Loucy (cell line): ENCODE data around the gene KRIT1.

Experiments used
- H2AFZ ChIP-seq: fragments of 200-600 bp; sonication (generic); 2 replicates; pipeline ENCODE4 v1.6.0; 2016; ENCODE audit warnings: antibody characterized with exemption, mild to moderate bottlenecking, low read length, moderate library complexity
- H3F3A ChIP-seq: fragments of 200-600 bp; 2 replicates; pipeline ENCODE4 v1.6.0; 2016; ENCODE audit warnings: antibody characterized with exemption, low read depth, mild to moderate bottlenecking
- H3K27me3 ChIP-seq: fragments of 200-600 bp; sonication (generic); 2 replicates; pipeline ENCODE4 v1.6.1; 2014; ENCODE audit warnings: low read length, mild to moderate bottlenecking; ENCODE audit not compliant: insufficient read depth, poor library complexity, severe bottlenecking
- H3K36me3 ChIP-seq: fragments of 200-600 bp; sonication (generic); 2 replicates; pipeline ENCODE4 v1.6.1; 2016; ENCODE audit warnings: low read length; ENCODE audit not compliant: insufficient read depth
- H3K4me1 ChIP-seq: fragments of 200-600 bp; sonication (generic); 2 replicates; pipeline ENCODE4 v1.5.1; 2014; ENCODE audit warnings: low read length, mild to moderate bottlenecking; ENCODE audit not compliant: insufficient read depth, poor library complexity, severe bottlenecking
- H3K4me2 ChIP-seq: fragments of 200-600 bp; sonication (generic); 2 replicates; pipeline ENCODE4 v1.6.0; 2014; ENCODE audit warnings: antibody characterized with exemption, low read length, low read depth, mild to moderate bottlenecking; ENCODE audit not compliant: poor library complexity, severe bottlenecking
- H3K4me3 ChIP-seq: fragments of 200-600 bp; sonication (generic); 2 replicates; pipeline ENCODE4 v1.5.1; 2014; ENCODE audit warnings: low read length, mild to moderate bottlenecking, mixed read lengths; ENCODE audit not compliant: poor library complexity, severe bottlenecking
- H3K79me2 ChIP-seq: fragments of 200-600 bp; sonication (generic); 2 replicates; pipeline ENCODE4 v1.6.1; 2014; ENCODE audit warnings: low read length; ENCODE audit not compliant: insufficient read depth
- H3K9ac ChIP-seq: fragments of 200-600 bp; sonication (generic); 2 replicates; pipeline ENCODE4 v1.6.0; 2014; ENCODE audit warnings: mild to moderate bottlenecking, low read depth, low read length, moderate library complexity; ENCODE audit not compliant: poor library complexity, severe bottlenecking
- H3K9me2 ChIP-seq: fragments of 200-600 bp; sonication (generic); replicated peaks from 2 replicates; pipeline ENCODE4 v1.6.1; 2016; ENCODE audit warnings: low read depth, low read length, mixed read lengths
- H3K9me3 ChIP-seq: fragments of 200-600 bp; sonication (generic); 2 replicates; pipeline ENCODE4 v1.6.1; 2014; ENCODE audit warnings: mild to moderate bottlenecking, antibody characterized with exemption, low read length, low read depth; ENCODE audit not compliant: insufficient read depth
- H4K20me1 ChIP-seq: fragments of 200-600 bp; sonication (generic); 2 replicates; pipeline ENCODE4 v1.6.0; 2014; ENCODE audit warnings: antibody characterized with exemption, low read length, mild to moderate bottlenecking; ENCODE audit not compliant: insufficient read depth, poor library complexity, severe bottlenecking
- EZH2phosphoT487 ChIP-seq: fragments of 200-600 bp; IDR thresholded peaks from 2 replicates; pipeline ENCODE4 v1.6.1; 2018; ENCODE audit warnings: antibody characterized with exemption, mild to moderate bottlenecking, moderate library complexity, borderline replicate concordance
- TF ChIP-seq, protein P1 (sequence below): fragments of 200-600 bp; sonication (generic); conservative IDR thresholded peaks from 2 replicates; pipeline ENCODE4 v1.5.1; 2014; ENCODE audit warnings: mild to moderate bottlenecking, antibody characterized with exemption, low read length

KRIT1 gene

DNA sequence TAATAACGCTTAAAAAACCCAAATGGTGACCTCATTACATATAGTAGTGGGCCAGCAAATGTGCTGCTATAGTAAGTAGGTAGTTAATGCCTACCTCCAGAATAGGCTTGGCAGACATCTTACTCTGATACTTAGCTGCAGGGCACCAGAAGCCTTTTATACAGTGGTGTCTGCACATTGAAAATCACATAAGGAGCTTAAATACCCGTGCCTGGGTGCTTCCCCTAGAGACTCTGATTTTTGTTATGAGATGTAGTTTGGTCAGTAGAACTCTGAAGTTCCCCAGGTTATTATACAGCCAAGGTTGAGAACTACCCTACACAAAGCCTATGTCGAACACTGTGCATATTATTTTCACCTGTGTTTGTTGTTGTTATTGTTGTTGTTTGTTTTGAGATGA is 47.3 kb upstream of the KRIT1 start:
- Histone ChIP-seq H3K9me3 (no peaks in the 10 kb centered on the region), H3K9me2 (no peaks in the 10 kb centered on the region), H3K27me3 (no peaks in the 10 kb centered on the region), H3K4me3 (no peak overlapping the region), H2AFZ (no peak overlapping the region), H3K4me1 (peaks cover 4% of the 10 kb centered on the region), H4K20me1 (no peaks in the 10 kb centered on the region), H3K79me2 (peaks cover 37% of the 10 kb centered on the region), H3K36me3 (peaks cover 20% of the 10 kb centered on the region), H3F3A (no peaks in the 10 kb centered on the region), H3K9ac (no peak overlapping the region), H3K4me2 (no peak overlapping the region)
- TF ChIP-seq EZH2phosphoT487, result no peak
- TF ChIP-seq, protein P1, sequence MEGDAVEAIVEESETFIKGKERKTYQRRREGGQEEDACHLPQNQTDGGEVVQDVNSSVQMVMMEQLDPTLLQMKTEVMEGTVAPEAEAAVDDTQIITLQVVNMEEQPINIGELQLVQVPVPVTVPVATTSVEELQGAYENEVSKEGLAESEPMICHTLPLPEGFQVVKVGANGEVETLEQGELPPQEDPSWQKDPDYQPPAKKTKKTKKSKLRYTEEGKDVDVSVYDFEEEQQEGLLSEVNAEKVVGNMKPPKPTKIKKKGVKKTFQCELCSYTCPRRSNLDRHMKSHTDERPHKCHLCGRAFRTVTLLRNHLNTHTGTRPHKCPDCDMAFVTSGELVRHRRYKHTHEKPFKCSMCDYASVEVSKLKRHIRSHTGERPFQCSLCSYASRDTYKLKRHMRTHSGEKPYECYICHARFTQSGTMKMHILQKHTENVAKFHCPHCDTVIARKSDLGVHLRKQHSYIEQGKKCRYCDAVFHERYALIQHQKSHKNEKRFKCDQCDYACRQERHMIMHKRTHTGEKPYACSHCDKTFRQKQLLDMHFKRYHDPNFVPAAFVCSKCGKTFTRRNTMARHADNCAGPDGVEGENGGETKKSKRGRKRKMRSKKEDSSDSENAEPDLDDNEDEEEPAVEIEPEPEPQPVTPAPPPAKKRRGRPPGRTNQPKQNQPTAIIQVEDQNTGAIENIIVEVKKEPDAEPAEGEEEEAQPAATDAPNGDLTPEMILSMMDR, result no peak

DNA sequence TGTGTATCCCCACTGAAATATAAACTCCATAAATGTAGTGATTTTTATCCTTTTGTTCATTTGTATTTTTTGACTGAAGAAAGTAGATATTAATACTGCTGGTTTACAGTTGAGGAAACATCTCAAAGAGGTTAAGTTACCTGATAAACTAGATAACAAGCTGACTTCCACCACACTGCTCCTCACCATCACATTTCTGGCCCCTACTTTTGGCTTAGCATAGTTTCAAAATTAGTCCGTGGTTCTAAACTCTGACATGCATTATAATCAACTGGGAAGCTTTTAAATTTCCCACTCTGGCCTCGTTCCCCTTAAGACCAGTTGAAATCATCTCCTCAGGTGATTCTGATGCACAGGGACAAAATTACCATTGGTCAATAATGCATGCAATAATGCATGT is 43.6 kb upstream of the KRIT1 start:
- Histone ChIP-seq H3K9ac (no peak overlapping the region), H2AFZ (no peak overlapping the region), H3K79me2 (peaks cover 61% of the 10 kb centered on the region), H3K4me3 (no peak overlapping the region), H3K9me3 (no peaks in the 10 kb centered on the region), H4K20me1 (peaks cover 6% of the 10 kb centered on the region), H3K27me3 (no peaks in the 10 kb centered on the region), H3K4me1 (peaks cover 4% of the 10 kb centered on the region), H3K9me2 (no peaks in the 10 kb centered on the region), H3K36me3 (no peaks in the 10 kb centered on the region), H3F3A (no peaks in the 10 kb centered on the region), H3K4me2 (no peak overlapping the region)
- TF ChIP-seq, protein P1, result no peak

DNA sequence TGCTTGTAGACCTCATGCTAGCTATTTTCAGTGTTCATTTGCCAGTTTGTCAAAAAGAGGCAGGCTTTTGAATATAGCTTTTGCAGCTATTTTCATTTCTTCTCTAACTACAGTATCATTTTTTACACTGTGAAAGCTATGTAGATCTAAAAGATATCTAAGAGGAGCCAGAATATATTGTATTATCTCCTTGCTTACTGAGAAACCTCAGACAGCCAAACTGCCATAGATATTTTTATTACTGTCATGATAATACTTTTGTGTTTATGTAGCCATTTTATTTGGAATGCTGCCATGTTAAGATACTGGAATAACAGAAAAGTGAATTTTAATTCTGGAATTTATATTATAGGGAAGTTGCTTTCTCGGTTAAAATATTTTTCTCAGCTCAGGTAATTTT is 37.2 kb upstream of the KRIT1 start:
- H3K4me2 ChIP-seq, result no peak overlapping the region
- no peak overlapping the region for H3K9ac ChIP-seq
- peaks cover 11% of the 10 kb centered on the region; the same call in 1 of the 2 replicates for H3K9me3 ChIP-seq
- peaks cover 4% of the 10 kb centered on the region for H3K4me1 ChIP-seq
- no peaks in the 10 kb centered on the region for H3F3A ChIP-seq
- H3K79me2 ChIP-seq, result peaks cover 71% of the 10 kb centered on the region
- TF ChIP-seq, protein P1, result no peak
- no peak for TF ChIP-seq EZH2phosphoT487
- no peak overlapping the region for H3K4me3 ChIP-seq
- H2AFZ ChIP-seq, result no peak overlapping the region
- H3K36me3 ChIP-seq, result peaks cover 8% of the 10 kb centered on the region; the same call in 1 of the 2 replicates
- H3K9me2 ChIP-seq, result no peaks in the 10 kb centered on the region
- H4K20me1 ChIP-seq, result peaks cover 6% of the 10 kb centered on the region
- H3K27me3 ChIP-seq, result no peaks in the 10 kb centered on the region
